OCI-M2 (cell line): ENCODE data around the gene SLF1.

Experiments
- DNase-seq: peaks from one replicate; lab custom pipeline; 2025; ENCODE audit not compliant: unreplicated experiment; lab: John Stamatoyannopoulos, UW

SLF1 gene

DNA sequence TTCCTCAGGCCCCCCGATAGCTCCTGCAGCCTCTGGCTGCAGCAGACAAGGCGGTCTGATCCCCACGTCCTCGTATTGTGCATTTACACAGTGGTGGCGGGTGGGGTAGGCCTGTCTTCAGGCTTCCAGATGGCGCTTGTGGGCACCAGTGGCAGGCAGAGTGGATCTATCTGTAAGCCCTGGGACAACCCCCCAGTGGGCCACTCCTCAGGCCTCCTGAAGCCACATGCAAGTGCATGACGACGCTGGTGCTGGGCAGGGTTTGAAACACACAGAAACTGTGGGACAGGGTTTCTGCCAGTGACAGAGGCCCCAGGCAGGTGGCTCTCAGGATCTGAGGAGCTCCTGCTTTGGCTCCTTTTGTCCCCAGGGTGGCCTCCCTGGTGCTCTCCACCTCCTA lies 42.0 kb downstream of the SLF1 start:
- no peak for DNase-seq

DNA sequence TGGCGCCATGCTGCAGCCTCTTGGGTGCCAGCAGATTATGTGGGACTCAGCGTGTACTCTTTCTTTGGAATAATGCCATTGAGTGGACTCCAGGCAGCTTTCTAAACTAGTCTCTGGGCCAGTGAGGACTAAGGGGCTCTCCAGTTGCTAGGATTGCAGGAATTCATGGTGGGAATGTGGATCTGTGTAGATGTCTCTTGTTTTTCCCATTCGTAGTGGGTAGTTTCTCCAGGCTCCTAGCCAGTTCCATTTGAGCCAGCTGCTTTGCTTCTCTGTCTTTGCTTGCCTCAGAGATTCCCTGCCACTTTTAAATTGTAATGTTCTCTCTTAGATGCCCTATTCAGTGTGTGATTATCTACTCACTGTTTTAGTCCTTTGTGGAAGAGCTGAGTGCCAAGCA lies 42.6 kb downstream of the SLF1 start:
- DNase-seq: no peak

DNA sequence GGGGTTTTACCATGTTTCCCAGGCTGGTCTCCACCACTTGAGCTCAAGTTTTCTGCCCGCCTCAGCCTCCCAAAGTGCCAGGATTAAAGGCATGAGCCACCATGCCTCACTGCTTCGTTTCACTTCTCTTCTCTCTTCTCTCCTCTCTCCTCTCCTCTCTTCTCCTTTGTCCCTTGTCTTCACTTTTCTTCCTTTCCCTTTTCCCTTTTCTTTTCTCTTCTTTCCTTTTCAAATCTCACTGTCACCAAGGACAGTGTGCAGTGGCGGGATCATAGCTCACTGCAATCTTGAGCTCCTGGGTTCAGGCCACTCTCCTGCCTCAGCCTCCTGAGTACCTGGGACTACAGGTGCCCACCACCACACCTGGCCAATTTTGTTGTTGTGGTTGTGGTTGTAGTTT lies 49.5 kb downstream of the SLF1 start:
- no peak for DNase-seq

DNA sequence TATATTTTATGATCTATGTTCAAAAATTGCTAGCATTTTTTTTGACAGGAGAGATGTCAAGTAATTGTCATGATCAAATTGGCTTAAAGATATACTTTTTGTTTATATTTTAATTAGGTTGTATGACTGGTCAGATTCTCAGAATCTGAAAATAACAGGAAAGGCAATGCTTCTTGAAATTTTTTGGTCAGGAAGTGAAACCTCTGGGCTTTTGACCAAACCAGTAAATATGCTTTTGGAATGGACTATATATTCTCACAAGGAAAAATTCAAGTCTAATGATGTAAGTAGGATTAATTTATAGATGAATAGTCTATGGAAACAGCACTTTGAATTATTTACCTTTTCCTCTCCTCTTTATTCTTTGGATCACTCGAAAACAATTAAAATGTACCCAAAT lies 52.3 kb downstream of the SLF1 start:
- DNase-seq: no peak

DNA sequence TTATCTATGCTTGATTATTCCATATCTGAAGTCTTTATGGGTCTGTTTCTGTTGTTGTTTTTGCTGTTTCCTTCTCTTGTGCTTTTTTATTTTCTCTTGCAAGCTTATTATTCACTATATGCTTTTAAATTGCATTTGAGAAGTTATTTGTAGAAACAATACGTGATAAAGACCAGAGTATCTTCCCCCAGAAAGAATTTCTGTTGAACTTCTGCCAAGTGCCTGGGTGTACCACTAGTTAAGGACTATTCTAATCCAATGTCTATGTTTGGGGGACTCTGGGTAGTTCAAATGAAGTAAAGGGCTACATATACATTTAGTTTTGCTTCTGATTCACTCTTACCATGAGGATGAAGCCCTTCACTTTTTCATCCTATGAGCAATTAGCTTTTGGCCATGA lies 54.3 kb downstream of the SLF1 start:
- no peak for DNase-seq

DNA sequence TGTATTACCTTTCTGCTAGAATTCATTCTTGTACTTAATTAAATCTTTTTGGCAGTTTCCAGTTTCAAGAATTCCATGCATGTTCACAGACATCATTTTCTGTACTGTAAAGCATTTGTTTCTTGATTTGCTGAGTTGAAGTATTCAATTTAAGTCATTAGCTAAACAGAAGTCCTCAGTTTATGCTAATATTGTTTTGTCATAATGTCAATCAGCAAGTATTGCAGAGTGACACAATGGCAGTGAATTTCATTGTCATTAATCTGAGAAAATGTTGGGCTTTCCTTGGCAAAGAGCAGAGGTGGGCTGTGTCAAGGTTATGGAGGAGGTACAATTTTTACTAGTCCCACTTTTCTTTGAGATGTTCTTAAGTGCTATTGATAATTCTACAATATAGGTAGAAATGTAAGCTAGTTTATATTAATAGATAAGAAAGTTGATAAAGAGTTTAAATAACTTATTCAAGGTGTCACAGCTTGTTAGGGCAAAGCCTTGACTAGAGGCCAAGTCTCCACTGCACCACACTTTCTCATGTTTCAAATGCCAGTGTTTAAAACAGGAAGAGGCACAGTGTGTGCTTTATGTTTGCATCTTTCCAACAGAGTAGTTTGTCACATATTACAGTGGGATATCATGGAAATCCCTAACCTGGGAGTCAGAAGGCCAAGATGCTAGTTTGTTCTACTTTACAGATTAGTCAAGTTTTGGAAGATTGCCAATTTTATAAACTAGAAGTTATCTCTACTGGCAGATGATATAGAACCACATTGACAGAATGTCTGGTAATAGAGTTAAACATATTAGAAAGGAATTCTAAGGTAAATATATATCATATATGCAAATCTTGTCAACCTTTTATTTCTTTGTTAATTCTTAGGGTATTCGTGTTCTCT lies 56.3 kb downstream of the SLF1 start:
- DNase-seq: no peak

DNA sequence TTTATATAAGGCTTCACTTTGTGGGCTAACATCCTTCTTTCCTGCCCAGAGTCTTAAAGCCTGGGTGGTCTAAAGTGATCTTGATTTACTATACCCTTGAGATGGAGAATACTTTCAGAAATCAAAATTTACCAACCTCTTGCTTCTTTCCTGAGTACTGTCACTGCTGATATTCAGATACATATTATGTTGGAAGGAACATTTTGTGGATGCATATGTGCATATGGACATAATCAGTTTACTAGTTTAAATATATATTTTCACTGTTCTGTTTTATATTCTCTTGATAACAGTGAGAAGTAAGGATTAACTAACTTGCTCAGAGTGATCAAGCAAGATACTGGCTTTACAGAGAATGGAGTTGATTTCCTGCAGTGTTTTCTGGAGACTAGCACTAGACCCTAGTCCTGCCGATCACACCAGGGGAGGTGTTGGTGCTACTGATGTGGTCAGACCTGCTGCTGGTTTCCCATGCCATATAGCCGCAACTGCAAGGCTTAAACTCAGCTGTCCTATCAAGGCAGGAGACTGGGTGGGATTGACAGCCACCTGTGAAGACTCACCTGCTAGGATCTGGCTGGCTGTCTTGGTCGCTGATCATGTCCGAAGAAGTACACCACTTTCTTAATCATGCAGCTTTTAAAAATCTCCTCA lies 57.6 kb downstream of the SLF1 start:
- no peak for DNase-seq

DNA sequence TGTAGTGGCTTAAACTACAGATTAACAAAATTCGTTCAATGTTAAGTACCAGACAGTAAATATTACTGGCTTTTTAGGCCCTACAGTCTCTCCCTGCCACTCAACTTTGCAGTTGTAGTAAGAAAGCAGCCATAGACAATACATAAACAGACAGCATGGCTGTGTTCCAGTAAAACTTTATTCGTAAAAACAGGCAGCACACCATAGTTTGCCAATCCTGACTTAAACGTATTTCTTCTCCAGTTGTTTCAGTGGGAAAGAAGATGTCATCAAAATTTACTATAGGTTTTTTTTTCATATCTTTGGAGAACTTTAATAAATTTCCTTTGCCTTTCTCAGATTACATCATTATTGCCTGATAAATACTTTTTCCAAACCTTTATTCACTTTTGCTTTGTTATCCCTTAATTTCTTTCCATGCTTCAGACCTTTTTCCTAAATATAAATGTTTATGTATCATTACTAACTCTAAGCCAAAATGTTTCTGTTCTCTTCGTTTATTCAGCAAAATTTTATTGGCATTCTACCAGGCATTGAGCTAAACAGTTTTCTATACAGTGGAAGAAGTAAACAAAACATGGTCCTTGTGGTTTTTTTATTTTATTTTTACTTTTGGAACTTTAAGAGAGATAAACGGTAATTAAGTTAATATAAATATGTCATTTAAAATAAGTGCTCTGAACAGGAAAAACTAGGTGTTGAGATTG lies 64.5 kb downstream of the SLF1 start:
- DNase-seq: no peak

DNA sequence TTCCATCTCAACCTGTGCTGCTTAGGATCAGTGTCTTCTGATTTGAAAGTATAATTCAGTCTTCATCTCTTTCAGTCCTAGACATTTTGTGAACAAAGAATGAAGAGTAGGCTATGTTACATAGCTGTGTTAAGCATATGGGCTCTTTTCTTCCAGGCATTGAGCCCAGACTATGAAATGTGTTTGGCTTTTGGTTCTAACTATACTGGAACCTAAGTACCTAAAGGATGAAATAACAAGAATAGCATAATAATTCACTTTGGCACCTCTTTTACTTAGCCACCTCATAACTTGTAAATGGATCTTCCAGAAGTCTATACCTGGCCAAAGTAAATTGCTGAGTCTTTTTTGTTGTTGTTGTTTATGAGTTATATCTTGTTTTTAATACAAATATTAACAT lies 71.4 kb downstream of the SLF1 start:
- no peak for DNase-seq

DNA sequence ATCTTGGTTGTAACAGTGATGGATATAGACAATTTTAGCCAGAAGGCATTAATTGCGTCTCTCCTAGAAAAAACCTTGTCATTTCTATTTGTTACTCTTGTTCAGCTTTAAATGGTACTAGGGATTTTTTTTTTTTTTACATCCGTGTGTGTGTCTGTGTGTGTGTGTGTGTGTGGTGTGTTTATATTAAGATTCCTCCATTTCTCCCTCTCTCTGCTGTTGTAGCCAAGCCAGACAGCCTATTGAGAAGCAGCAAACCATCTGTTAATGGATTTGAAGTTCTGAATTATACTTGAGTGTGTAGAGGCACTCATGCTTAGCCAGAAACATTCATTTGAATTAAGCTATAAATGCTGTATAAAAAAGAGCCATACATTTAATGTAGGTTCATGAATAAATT lies 72.3 kb downstream of the SLF1 start:
- no peak for DNase-seq

DNA sequence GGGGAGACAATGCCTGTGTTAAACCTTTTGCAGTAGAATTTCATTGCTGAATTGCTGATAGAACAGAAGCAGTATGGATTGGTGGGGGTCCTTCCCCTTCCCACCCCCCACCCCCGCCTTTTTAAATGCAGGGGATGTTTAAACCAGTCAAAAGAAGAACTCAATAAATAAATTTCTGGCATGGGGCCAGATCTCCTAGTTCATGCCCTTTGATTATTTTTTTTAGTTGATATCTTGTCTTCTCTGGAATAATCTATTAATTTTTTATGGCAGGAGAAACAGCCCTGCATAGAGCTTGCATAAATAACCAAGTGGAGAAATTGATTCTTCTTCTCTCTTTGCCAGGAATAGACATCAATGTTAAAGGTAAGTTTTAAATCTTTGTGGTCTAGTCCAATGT lies 72.8 kb downstream of the SLF1 start:
- no peak for DNase-seq

DNA sequence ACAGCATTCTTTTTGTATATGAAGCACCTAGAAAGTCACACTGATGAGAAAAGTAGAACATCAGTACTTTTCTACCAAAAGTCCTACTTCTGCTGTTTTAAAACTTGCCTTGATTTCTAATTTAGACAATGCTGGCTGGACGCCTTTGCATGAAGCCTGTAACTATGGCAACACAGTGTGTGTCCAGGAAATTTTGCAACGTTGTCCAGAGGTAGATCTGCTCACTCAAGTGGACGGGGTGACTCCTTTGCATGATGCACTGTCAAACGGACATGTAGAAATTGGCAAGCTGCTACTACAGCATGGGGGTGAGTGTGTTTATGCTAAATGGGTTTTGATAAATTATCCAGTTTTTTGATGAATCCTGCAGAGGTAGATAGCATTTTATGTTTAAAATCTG lies 73.5 kb downstream of the SLF1 start:
- no peak for DNase-seq

DNA sequence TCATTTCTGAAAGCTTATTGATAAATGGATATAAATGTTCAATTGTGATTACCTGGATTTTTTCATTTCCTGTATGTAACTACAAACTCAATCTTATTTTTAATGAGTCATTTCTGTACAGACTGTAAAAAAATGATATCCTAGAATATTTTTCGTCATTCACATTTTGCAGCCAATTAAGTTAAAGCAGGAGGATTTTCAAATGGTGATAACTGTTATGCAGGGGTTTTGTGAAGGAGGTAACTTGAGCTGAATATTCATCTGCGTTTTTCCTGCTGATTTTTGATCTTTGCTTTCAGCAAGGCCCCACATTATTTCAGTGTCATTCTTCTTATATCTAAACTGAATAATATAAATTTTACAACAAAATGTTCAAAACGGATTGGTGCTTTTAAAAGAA lies 74.1 kb downstream of the SLF1 start:
- no peak for DNase-seq

DNA sequence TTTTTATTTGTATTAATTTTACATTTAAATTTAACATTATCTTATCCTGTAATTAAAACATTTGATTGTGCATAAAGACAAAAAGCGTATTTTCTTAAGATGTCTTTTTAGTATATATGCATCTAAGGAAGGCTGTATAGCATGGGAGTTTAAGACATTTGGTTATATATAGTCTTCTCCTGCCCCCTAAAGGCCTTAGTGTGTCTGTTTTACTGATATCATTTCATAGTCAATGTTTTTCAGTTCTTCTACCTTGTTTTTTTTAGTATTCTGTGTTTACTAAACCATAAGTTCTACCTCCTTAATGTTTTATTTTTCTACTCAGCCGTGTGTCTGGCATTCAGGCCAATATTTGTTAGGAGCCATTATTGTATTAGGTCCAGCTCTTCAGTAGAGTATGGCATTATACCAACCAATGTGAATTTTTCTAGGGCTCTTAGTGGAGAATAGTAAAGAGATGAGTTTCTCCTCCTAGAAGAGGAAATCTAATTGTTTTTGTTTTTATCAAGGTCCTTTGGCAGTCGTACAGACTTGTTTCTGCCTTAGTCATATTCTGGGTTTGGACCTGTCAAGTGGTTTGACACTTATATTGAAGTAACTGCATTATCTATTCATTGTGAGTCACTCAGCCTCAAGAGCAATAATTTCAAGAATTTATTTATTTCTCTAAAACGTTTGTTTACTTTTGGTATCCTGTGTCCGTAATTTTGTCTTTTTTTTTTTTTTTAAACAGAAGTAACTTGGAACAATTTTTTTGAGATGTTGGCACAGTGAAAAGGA lies 74.8 kb downstream of the SLF1 start:
- DNase-seq: no peak

DNA sequence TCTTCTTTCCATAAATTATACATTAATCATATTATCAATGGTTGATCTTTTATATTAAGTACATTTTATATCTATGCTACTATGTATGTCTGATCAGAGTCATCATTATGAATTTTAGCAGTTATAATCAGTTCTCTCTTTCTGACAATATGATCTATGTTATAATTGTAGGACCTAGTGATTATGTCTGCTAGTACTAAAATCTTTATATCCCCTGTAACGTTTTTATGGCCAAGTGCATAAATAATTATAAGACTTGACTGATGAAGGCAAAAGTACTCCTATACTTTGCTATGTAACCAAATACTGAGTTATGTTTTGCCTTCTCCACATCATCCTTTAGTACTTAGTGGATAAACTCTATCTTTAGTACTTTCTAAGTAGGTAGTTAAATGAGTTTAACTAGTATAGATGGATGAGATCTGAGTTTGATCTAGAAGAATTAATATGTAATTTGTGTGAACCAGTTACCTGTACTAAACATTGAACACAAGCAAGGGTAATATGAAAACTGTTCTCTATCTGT lies 75.4 kb downstream of the SLF1 start:
- no peak for DNase-seq

DNA sequence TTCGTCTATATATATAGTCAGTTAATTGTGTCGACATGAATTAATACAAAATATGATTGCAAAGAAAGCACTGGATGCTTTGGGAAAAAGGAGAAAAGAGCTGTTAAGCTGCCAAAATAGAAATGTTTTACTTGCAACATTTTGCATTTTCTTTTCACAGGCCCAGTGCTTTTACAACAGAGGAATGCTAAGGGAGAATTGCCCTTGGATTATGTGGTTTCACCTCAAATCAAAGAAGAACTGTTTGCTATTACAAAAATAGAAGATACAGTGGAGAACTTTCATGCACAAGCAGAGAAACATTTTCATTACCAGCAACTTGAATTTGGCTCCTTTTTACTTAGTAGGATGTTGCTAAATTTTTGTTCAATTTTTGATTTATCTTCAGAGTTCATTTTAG lies 76.2 kb downstream of the SLF1 start:
- DNase-seq: no peak

DNA sequence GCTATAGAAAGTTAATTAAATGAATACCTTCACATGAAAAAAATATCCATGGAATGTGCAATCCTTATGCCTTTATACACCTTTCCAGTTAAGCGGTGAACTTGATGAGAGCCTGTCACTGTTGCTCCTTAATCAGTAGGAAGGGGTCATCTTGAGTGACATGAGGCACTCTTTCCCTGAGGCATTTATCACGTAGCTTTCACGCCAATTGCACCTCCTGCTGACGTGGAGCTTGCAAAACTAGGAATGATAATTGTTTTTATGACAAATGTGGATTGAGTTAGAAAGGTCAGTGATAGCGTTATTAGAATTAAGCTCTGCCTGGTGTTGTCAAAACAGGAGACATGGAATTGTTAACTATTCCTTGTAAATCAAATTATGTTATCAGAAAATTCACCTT lies 79.7 kb downstream of the SLF1 start:
- no peak for DNase-seq

DNA sequence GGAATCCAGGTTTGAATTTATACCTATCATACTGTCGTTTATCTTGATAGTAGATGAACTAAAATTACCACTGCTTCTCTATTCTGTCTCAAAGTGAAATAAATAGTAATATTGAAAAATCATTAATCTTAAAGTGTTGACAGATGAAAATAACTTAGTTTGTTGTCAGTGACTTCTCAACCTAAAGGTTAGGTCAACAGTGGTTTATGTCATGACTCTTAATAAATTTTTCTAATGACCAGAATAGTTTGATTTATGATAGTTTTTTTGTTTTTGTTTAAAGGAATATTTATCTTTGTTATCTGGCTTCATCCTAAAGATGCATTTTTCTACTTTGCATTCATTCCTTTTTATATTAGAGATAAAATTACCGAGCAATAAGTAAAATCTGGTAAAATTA lies 81.1 kb downstream of the SLF1 start:
- no peak for DNase-seq

DNA sequence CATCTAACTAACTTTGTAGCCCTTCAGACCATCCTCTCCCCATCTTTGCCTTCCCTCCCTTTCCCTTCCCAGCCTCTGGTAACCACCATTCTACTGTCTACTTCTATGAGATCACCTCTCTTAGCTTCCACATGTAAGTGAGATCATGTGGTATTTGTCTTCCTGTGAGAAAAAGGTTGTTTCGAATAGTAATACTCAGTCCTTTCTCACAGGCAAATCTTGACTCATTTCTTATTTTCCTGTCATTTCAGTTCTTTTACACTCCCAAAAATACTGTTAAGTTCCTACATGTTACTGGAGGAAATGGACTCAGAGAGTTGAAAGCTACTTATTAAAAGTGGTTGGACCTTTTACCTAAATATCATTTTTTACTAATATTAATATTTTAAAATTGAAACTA lies 82.1 kb downstream of the SLF1 start:
- DNase-seq: no peak

DNA sequence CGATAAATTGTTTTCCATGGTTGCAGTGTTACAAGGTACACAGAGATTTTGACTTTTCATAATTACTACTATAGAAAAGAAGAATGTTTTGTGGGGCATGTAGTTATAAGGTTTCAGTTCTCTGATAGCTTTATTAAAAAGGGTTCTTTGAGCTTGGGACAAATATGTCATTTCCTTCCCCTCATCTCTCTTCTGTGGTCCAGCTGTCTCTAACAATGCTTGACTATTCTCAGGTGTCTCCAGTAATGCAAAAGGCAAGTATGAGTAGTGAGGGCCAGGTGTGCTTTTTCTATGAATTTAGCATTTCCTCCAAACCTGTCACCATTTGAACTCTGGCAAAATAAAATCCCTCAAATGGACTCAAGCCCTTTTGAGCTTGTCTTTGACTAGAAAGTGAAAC lies 84.3 kb downstream of the SLF1 start:
- DNase-seq: no peak

DNA sequence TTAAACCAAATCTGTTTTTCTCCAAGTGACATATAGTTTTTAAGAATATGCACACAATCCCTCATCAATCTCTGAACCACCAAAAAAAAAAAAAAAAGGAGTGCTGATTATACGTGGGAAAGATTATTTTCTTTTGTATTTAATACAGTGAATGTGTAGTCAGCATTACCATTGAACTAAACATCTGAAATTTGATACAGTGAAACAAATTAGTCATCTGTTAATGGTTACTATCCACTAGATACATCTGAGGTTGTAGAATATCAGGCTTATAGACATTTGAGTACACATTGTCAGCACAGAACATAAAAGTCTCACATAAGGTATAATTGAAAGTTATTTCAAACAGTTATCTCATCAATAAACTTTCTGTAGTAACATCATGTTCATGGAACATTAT lies 87.0 kb downstream of the SLF1 start:
- no peak for DNase-seq
